T47D (cell line): ENCODE results near the gene RASAL1.

Experiments
- DNase-seq, 2 experiments: peaks; one replicate each; pipeline versions ENCODE4 v3.0.0 to v3.0.0-alpha.2; 2011 to 2012; ENCODE audit warnings: low read depth in 1 of 2, low spot score in 1 of 2
- JUND ChIP-seq: IDR thresholded peaks from 2 replicates; pipeline ENCODE4 v1.6.1; 2012; ENCODE audit warnings: low read depth
- in situ Hi-C: cut with HindIII; loops from 2 replicates; pipeline ENCODE4 v1.10.0; 2016; ENCODE audit warnings: low sequenced_read_pairs, low pct_unique_long_range_greater_than_20kb

The RASAL1 gene

DNA sequence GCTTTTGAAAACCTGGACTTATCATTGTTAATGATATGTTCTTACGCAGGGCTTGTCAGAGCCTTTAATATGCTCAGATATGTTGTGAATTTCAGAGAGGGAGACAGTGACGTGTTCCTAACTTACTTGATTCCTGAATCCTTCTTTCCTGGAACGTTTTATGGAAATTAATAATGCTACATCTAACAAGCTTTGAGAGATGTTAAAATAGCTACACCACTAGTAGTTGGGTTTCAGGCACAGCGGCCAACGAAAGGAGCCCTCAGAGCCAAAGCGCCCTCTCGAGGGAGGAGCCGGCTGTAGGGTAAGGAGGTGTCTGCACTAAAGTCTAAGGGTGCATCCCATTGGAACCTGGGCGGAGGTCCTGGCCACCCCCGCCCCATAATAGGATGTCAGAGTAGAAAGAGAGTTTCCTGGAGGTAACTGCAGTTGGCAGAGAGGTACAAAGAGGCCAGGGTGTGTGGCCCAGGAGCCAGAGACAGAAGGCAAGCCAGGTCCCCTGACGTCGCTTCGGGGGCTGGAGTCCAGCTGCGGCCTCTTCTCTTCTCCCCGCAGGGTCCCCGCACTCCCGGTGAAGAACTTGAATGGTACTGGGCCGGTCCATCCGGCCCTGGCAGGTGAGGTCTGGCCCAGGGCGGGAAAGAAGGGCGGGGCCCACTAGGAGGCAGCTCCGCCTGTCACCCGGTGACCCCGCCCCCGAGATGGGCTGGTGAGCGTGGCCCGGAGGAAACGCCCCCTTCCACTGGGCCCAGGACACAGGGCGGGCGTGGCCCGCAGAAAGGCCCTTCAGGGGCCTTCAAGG, 42.8 kb downstream of the RASAL1 start:
- DNase-seq, result peak; percentile 84 to 85
- in situ Hi-C loops, result no loop called here
- no peak for TF ChIP-seq JUND

DNA sequence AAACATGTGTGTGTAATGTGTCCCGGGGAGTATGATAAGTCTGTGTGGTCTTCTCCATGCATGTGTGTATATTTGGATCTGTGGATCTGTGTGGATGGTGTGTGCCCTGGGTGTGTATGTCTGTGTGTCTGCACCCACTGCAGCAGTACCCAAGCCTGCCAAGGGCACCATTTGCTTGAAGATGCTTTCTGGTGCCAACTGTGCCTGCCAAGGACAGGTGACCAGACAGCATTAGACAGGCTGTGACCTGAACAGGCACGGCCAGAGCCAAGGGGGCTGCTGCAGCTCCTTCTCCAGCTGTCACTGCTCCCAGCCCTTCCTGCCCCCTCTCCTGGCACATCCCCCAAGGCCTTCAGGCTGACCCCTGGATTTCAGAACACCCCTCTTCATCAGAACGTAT, 44.1 kb downstream of the RASAL1 start:
- in situ Hi-C loops, result no loop called here
- TF ChIP-seq JUND, result no peak
- DNase-seq, result no peak

DNA sequence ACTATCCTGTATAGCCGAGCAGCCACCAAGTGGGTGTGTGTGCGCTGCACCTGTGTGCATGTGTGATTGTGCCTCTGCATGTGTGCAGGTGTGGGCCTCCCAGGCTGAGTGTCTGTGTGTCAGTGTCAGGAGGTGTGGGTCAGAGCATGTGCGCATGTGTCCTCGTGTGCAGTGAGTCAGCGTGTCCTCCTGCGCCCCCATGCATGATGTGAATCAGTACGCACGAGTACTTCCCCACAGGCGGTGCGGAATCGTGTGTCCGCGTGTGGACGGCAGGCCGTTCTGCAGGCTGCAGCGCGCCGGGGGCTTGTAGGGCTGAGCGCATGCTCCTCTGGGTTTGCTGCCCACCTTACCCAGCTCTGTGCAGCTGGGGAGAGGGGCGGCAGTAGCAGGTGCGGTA, 44.8 kb downstream of the RASAL1 start:
- TF ChIP-seq JUND, result no peak
- in situ Hi-C loops, result no loop called here
- no peak for DNase-seq

DNA sequence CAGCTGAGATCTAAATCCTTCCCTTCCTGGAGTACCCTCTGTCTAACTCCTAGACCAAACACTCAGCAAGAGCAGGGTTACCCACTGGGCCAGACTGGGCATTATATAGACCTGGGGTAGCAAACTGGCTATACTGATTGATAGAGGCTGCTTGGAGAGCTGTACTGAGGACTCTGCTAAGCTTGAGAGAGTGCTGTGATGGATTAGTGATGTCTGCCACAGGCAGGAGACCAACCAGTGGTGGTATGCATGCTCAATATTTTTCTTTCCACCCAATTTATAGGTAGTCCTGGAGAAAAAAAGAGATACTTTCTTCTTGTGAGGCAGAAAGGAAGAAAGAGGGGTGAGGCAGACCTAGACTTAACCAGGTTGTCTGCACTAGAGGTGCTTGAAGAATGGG, 45.7 kb downstream of the RASAL1 start:
- DNase-seq, result no peak
- TF ChIP-seq JUND, result no peak
- in situ Hi-C loops, result no loop called here

DNA sequence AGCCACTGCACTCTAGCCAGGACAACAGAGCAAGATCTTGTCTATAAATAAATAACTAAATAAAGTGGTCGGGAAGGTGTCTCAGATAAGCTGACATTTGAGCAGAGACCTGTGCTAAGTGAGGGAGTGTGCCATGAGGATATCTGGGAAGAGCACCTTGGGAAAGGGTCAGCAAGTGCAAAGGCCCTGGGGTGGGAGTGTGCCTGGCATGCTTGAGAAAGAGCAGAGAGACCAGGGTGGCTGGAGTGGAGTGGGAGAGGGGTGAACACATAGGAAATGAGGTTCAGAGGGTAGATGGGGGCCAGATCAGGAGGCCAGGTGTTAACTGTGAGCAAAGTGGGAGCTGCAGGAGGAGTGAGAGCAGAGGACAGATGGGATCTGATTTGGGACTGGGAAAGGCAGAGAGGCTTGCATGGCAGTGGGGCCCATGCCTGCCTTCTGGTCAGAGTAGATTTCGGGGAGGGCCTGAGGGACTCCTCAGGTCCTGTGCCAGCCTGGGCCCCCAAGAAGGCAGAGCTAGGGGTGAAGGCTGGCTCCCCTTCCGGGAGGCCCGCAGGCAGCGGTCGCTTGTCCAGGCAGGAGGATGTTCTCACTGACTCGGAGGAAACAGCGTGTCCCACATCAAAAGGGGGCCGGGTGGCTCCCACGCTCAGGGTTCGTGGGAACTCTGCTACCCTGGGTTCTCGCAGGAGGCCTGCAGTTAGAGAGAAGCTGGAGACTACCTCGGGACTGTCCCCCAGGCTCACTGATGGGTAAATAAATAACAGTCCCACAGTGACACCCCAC, 46.4 kb downstream of the RASAL1 start:
- no peak for DNase-seq
- no peak for TF ChIP-seq JUND
- in situ Hi-C loops, result no loop called here

DNA sequence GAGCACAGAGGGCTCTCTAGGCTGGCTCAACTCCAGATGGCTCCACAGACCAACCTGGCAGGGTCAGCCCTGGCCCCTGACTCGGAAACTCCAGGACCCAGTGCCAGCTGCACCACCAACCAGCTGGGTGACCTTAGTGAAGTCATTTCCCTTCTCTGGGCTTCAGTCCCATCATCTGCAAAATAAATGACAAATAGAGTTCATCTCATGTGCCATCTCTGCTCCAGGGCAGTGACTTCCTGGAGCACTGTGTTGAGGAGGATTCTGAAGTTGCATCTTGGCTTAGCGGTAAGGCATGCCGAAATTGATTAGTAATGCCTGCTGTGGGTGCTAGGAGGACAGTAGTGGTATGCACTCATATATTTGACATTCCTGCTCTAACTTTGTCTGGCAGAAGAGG, 47.5 kb downstream of the RASAL1 start:
- in situ Hi-C loops, result no loop called here
- no peak for TF ChIP-seq JUND
- DNase-seq, result peak in 1 of 2 experiments; percentile 69

DNA sequence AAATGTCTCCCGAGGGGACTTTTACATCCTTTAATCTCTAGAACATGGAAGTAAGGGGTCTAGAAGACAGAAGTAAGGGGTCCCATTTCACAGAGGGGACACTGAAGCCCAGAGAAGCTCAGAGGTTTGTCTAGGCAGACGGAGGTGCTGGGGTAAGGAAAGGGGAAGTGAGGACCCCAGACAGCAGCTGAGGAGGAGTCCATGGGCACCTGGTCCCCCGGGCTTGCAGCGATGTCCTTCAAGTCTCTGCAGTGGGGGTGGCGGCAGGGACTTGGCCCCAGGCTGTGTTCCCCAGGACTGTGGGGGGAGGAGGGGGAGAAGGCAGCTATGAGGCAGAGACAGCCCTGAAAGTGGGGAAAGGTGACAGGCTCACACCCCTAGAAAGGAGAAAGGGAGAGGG, 48.4 kb downstream of the RASAL1 start:
- no peak for TF ChIP-seq JUND
- in situ Hi-C loops, result no loop called here
- DNase-seq, result no peak

DNA sequence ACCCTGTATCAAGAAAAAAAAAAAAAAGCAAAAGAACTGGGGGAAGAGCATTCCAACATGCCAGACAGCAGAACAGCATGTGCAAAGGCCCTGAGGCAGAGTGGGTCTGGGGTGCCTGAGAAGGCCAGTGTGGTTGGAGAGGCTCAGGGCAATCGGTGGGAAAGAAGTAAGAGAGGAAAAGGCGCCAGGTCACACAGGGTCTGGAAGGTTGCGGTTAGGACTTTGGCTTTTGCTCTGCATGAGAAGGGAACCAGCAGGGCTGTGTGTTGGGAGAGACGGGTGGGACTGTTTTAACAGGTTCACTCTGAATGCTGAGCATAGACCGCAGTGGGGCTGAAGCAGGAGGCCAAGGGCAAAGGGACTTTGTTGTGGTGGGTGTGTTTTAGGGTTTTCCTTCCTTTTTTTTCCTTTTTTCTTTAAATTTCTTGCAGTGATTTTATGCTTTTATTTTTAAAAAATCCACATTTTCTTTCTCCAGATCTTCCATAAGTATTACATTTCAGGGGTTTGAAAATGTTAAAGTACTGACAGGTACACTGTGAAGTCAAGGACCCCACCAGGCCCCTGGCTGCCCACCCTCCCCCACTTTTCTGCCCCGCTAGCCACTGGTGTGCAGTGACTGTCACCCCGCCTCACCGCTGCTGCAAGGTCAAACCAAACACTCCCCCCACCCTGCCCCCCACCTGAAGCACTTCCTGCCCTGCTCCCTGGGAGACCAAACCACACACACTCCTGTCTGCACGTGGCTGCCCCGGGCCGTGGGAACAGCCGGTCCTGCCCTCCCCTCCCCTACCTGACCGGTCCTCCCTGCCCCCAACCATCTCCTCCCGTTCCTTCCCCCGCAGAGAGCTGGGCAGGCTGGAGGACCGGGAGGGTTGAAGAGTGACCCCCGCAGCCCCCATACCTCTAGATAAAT, 49.1 kb downstream of the RASAL1 start:
- TF ChIP-seq JUND, result no peak
- in situ Hi-C loops, result no loop called here
- peak in 1 of 2 experiments; percentile 38 for DNase-seq

DNA sequence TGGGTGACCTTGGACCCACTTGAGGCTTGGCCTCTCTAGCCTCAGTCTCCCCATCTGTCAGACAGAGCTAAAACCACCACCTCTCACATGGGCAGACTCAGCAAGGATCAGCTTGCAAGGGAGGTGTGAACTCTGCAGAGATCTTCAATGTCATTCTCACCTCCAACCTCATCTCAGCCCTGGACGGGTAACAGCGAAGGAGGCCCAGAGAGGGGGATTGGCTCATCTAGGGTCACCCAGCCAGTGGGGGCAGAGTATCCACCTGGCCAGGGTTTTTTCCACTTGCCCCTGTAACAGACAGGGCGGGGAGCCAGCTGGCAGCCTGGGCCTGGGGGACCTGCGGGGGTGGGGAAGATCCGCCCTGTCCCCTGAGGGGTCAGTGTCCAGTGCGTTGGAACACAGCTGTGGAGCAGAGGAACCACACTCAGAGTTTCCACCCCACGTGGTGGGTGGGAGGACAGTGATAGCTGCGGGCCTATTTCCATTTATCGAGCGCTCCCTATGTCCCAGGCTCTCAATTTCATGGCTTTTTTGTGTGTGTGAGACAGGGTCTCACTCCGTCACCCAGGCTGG, 51.6 kb downstream of the RASAL1 start:
- no peak for DNase-seq
- in situ Hi-C loops, result no loop called here
- no peak for TF ChIP-seq JUND

DNA sequence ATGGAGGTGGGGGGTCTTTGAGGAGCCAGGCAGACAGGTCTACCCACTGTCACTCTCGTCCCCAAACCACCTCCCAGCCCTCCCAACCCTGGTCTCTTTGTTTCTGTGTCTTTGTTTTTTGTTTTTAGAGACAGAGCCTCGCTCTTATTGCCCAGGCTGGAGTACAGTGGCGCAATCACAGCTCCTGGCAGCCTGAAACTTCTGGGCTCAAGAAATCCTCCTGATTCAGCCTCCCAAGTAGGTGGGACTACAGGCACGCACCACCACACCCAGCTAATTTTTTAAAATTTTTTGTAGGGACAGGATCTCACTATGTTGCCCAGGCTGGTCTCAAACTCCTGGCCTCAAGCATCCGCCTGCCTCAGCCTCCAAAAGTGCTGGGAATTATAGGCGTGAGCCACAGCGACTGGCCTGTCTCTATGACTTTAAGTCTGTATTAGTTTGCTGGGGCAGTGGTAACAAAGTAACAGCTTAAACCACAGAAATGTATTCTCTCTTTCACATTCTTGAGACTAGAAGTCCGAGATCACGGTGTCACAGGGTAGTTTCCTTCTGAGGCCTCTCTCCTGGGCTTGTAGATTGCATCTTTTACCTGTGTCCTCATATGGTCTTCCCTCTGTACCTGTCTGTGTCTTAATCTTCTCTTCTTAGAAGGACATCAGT, 52.9 kb downstream of the RASAL1 start:
- in situ Hi-C loops, result no loop called here
- DNase-seq, result no peak
- TF ChIP-seq JUND, result no peak

DNA sequence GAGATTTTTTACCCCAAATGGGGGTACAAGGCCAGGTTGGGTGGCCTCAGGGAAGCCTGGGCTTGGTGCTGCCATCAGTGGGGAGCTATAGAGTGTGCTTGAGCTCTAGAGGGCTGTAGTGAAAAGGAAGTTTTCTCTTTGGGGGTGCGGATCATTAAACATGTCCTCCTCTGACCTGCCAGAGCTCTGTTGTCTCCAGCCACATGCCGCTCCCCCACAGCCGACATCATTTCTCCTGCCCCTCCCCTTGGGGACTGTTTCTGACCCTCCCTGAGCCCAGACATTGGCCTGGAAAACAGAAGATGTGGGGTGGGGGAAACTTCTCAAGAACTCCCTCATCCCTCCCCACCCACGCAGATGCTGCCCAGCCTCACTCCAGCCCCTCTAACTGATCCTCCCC, 53.7 kb downstream of the RASAL1 start:
- in situ Hi-C loops, result no loop called here
- TF ChIP-seq JUND, result no peak
- no peak for DNase-seq

DNA sequence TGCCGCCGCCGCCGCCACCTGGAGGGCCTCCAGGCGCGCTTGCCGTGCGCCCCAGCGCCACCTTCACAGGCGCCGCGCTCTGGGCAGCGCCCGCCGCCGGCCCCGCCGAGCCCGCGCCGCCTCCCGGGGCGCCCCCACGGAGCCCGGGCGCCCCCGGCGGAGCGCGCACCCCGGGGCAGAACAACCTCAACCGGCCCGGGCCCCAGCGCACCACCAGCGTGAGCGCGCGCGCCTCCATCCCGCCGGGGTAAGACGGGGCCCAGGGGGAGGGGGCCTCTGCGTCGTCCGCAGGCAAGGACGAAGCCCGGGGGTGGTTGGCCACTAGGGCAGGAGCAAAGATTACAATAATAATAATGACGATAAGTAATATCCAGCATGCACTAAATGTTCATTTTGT, 57.7 kb downstream of the RASAL1 start:
- DNase-seq, result no peak
- in situ Hi-C loops, result no loop called here

More for the DNA sequence above, 57.7 kb downstream of the RASAL1 start:
- TF ChIP-seq JUND, result no peak
